Measurements from ENCODE around the gene WIPF1.

DNA sequence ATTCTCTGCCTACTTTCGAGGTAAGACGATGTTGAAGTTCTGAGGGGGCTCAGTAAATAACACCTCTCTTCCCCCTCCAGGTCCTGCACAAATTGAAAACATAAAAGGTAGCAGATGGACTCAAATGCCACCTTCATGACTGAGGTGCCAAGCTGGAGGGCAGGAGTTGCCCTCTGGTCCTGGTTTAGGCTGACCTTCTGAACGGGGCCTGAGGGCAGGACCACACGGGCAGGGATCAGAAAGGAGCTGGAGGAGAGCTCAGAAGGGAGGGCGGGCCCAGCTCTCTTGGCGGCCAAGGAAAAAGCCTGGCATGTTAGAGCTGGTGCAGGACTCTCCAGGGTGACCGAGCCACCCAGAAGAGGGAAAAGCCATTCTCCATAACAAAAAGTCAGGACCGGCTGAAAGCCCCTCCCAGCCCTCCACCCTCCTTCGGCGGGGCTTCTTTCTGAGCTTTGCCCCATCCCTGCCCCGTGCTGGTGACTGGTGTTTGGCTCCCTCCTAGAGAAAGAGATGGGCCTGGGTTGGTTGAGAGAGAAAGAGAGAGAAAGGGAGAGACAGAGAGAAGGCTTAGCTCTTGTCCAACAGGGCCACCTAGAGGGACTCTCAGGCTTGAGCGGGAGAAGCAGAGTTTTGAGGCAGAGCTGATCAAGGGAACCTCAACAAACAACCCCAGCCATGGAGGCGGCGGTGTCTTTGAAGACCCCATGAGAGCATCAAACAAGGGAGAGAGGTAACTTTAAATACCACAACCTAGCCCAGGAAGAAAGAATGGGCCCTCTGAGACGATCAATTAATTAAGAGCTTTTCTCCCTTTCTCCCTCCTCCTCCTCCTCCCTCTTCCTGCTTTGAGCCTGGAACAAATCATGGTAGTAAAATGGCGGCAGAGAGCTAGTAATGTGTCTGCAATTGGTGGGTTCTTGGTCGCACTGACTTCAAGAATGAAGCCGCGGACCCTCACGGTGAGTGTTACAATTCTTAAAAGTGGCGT, 50.8 kb downstream of the WIPF1 start:
- TF ChIP-seq, protein P1, sequence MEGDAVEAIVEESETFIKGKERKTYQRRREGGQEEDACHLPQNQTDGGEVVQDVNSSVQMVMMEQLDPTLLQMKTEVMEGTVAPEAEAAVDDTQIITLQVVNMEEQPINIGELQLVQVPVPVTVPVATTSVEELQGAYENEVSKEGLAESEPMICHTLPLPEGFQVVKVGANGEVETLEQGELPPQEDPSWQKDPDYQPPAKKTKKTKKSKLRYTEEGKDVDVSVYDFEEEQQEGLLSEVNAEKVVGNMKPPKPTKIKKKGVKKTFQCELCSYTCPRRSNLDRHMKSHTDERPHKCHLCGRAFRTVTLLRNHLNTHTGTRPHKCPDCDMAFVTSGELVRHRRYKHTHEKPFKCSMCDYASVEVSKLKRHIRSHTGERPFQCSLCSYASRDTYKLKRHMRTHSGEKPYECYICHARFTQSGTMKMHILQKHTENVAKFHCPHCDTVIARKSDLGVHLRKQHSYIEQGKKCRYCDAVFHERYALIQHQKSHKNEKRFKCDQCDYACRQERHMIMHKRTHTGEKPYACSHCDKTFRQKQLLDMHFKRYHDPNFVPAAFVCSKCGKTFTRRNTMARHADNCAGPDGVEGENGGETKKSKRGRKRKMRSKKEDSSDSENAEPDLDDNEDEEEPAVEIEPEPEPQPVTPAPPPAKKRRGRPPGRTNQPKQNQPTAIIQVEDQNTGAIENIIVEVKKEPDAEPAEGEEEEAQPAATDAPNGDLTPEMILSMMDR (IDR thresholded peaks at IDR 0.05) = peak in 3 of 6 experiments; percentile 11 to 52 (median 27)
- TF ChIP-seq POLR2A (IDR thresholded peaks at IDR 0.05) = no peak

All from esophagus squamous epithelium (tissue), 4 donors.